Activated CD4-positive, alpha-beta T cell treated with anti-CD3 and anti-CD28 coated beads for 48 hours (primary cell): Measurements from ENCODE around the gene TCF7L1.
"Not testable (repeated sequence)": the region's sequence is repeated elsewhere in the genome, so short reads cannot be mapped to it uniquely, and the experiment has no call there.

Source experiments
- DNase-seq: peaks from one replicate; pipeline ENCODE4 v3.0.0-alpha.2; 2020

The TCF7L1 gene

DNA sequence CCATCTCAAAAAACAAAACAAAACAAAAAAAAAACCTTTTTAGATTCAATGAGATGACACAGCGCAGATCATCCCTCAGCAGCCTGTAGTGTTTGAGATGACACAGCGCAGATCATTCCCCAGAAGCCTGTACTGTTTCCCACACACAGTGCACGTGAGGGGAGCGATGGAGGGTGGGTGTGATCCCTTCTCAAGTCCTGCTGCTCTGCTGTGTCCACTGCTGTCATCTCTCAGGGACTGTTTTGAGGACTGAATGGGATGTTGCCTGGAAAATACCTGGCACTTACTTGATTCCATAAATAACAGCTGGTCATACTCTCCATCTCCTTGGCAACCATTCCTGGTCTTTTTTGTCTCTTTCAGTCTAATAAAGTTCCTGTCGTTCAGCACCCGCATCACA lies 168.9 kb downstream of the TCF7L1 start:
- DNase-seq: no peak

GRCh38 chr2:85303780-85304531 lies 170.8 kb downstream of the TCF7L1 start:
- no peak for DNase-seq

GRCh38 chr2:85307527-85307897 lies 174.3 kb downstream of the TCF7L1 start:
- DNase-seq: no peak

DNA sequence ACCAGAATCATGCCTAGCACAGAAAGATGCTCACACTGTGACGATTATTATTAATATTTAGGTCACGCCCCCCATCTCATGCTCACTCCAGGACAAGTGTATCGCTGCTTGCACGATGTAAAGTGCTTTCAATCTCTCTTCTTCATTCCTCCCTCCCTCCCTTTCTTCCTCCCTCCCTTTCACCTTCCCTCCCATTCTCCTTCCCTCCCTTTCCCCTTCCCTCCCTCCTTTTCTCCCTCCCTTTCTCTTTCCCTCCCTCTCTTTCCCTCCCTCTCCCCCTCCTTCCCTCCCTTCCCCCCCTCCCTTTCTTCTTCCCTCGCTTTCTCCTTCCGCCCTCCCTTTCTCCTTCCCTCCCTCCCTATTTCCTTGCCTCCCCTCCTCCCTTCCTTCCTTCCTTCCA lies 175.0 kb downstream of the TCF7L1 start:
- DNase-seq: no peak

DNA sequence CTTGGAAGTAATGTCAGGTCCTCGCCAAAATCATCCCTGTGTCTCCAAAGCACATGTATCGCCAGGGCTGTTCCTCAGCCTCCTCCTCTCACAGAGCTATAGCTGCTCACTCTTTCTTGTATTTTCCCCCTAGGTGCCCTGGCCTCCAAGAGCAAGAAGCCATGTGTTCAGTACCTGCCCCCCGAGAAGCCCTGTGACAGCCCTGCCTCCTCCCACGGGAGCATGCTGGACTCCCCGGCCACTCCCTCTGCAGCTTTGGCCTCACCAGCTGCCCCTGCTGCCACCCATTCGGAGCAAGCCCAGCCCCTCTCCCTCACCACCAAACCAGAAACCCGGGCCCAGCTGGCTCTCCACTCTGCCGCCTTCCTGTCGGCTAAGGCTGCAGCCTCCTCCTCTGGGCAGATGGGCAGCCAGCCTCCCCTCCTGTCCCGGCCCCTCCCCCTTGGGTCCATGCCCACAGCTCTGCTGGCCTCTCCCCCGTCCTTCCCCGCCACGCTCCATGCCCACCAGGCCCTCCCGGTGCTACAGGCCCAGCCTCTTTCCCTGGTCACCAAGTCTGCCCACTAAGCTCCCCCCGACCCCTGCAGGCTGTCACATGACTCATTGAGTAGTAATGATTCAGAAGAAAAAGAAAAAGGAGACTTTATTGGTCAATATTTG lies 175.8 kb downstream of the TCF7L1 start:
- no peak for DNase-seq

- no peak for DNase-seq
Measured at GRCh38 chr2:85309699-85310321, 176.6 kb downstream of the TCF7L1 start.

DNA sequence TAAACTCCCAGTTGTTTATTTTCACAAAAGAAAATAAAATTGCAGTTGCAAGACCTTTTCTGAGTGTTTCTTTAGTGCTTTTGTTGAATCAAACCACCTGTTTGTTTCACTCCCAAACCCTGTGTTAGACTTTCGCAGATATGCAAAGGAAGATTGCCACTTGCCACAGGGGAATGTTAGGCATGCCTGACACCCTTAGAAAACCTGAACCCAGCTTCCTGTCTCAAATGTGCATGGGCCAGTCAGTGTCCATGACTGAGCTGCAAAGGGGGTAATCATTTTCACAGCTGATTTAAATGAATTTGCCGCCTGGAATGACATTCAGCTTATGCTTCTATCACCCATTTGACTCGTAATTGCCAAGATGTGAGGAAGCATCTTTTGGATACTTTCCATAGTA lies 177.1 kb downstream of the TCF7L1 start:
- no peak for DNase-seq

DNA sequence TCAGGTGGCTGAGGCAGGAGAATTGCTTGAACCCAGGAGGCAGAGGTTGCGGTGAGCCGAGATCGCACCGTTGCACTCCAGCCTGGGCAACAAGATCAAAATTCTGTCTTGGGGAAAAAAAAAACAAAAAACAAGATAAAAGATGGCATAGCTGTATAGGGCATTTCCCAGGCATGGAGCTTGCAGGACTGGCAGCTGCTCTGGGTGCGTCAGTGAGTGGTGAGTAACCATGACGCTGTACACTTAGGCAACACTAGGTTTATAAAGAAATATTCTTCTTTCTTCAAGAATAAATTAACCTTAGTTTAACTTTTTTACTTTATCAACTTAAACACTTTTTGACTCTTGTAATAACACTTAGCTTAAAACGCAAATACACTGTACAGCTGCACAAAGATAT lies 179.2 kb downstream of the TCF7L1 start:
- DNase-seq: no peak

DNA sequence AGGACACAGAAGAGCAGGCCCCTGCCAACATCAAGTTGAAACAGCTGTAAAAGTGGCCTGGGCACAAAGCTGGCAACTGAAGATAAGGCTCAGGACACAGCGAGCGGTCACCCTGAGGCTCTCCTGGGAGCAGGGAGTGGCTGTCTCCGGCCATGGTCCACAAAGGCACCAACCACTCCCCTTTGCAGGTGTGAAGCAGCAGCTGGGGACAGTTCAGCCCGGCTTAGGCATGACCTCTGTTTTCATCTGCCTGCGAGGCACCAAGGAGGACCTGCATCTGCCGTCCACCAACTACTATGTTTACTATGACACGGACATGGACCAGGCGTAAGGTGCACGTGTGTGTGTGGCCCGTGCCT lies 181.7 kb downstream of the TCF7L1 start:
- DNase-seq: no peak

DNA sequence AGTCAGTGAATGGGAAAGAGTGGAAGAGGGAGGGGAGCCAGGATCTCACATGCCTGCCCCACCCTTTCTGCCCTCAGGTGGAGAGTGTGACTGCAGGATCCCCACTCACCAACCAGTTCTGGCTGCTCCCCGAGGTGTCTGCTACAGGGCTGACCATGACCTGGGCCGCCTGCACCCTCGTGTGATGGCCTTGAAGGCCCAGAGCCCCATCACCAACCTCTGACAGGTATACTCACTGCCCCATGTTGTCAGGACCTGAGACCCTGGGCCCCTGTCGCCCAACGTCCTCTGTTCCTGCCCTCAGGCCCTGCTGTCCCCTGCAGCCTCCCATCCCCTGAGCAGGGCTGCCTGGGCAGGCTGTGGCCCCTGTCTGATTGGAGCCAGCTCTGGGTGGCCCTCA lies 182.7 kb downstream of the TCF7L1 start:
- not testable (repeated sequence) for DNase-seq

GRCh38 chr2:85318222-85319074 lies 185.3 kb downstream of the TCF7L1 start:
- DNase-seq: peak; percentile 59

DNA sequence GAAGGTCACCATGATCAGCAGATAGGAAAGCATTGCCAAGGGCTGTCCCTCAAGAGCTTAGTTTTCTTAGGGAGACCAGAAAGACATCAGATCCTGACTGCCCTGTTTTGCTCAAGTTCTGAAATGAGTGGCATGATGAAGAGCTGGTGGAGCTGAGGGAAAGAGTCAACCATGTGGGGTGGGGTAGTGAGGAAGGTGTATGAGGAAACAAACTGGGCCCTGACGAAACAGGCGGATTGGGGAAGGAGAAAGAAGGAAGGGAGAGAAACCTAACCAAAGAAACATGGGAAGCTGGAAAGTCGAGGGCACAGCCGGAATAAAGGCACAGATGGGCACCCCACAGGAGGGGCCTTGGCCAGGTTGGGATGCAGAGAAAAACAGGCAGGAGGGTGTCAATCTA lies 186.6 kb downstream of the TCF7L1 start:
- DNase-seq: no peak

DNA sequence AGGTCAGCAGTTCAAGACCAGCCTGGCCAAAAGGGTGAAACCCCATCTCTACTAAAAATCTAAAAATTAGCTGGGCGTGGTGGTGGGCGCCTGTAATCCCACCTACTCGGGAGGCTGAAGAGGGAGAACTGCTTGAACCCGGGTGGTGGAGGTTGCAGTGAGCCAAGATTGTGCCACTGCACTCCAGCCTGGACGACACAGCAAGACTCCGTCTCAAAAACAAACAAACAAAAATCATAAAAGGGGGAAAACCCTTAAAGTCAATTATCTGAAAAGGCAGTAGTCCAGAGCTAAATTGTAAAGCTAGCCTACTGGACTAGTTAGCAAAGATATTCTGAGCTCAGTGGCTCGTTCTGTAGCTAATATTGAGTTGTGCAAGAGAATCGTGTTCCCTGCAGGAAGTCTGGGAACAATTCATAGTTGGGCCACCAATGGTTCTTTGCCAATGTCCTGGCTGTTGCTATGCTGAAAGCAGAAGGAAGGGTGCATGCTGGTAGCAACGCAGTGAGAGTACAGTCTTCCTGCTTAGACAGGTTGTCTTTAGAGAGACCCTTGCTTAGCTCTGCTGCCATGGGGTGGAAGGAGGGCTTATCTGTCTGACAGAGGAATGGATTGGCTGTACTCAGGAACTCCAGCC lies 190.3 kb downstream of the TCF7L1 start:
- no peak for DNase-seq

DNA sequence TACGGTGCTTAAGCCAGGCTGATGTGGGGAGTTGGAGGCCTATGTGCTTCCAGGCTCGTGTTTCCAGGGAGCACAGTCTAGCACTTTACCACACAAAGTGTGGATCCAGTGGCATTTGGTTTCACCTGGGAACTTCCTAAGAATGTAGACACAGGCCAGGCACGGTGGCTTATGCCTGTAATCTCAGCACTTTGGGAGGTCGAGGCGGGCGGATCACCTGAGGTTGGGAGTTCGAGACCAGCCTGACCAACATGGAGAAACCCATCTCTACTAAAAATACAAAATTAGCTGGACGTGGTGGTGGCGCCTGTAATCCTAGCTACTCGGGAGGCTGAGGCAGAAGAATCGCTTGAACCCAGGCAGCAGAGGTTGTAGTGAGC lies 190.8 kb downstream of the TCF7L1 start:
- not testable (repeated sequence) for DNase-seq

GRCh38 chr2:85324639-85325465 lies 191.7 kb downstream of the TCF7L1 start:
- no peak for DNase-seq

DNA sequence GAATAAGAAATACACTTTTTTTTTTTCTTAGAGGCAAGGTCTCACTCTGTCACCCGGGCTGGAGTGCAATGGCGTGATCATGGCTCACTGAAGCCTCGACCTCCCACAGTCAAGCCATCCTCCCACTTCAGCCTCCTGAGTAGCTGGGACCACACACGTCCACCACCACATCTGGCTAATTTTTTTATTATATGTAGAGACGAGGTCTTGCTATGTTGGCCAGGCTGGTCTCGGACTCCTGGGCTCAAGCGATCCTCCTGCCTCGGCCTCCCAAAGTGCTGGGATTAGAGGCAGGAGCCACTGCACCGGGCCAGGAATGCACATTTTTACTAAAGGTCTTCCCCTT lies 192.2 kb downstream of the TCF7L1 start:
- DNase-seq: no peak

- peak; percentile 51 for DNase-seq
Measured at GRCh38 chr2:85326406-85327159, 193.4 kb downstream of the TCF7L1 start.

- DNase-seq: peak; percentile 71
Measured at GRCh38 chr2:85327160-85327821, 194.1 kb downstream of the TCF7L1 start.

- peak; percentile 96 for DNase-seq
Measured at GRCh38 chr2:85327822-85328617, 194.8 kb downstream of the TCF7L1 start, which contains the start of gene TGOLN2. TSS of gene TGOLN2 (minus strand) at chr2:85327989. CDS start at chr2:85327962, 27 bp downstream.

- no peak for DNase-seq
Measured at GRCh38 chr2:85329181-85329651, 196.0 kb downstream of the TCF7L1 start.
